Neural crest cell (in vitro differentiated cells): ENCODE data around the gene MBOAT2. TPM values are rescaled to one million over a fixed set of nuclear protein-coding genes. Genes with fewer than 3 reads are reported as not detected.
"Not testable (repeated sequence)": the region's sequence is repeated elsewhere in the genome, so short reads cannot be mapped to it uniquely, and the experiment has no call there.

Source experiments
- DNase-seq: peaks from one replicate; pipeline ENCODE4 v3.0.0; 2021; ENCODE audit warnings: low read depth, mixed read lengths, low spot score
- H3K27ac Mint-ChIP-seq: one replicate; pipeline ENCODE4 v1.8.0; 2021; ENCODE audit warnings: mild to moderate bottlenecking, mixed read lengths; ENCODE audit not compliant: unreplicated experiment
- H3K27me3 Mint-ChIP-seq: 2 replicates; pipeline ENCODE4 v1.8.0; 2021; ENCODE audit warnings: low read depth, mild to moderate bottlenecking, mixed read lengths
- H3K36me3 Mint-ChIP-seq: 2 replicates; pipeline ENCODE4 v1.8.0; 2021; ENCODE audit warnings: low read depth, mild to moderate bottlenecking, mixed read lengths
- H3K4me1 Mint-ChIP-seq: 2 replicates; pipeline ENCODE4 v1.8.0; 2021; ENCODE audit warnings: mixed read lengths
- H3K4me3 Mint-ChIP-seq: one replicate; pipeline ENCODE4 v1.8.0; 2021; ENCODE audit warnings: mild to moderate bottlenecking, mixed read lengths
- H3K9me3 Mint-ChIP-seq: 2 replicates; pipeline ENCODE4 v1.8.0; 2021; ENCODE audit warnings: mixed read lengths
- CTCF ChIP-seq: fragments of 200-600 bp; sonication (generic); conservative IDR thresholded peaks from 2 replicates; pipeline ENCODE4 v1.5.0; 2021; ENCODE audit warnings: antibody characterized with exemption, mild to moderate bottlenecking
- total RNA-seq: library from RNA; stranded (reverse); gene quantifications from 2 replicates; pipeline ENCODE4 v1.2.1, GENCODE V29; 2021

Gene MBOAT2
- total RNA-seq, 1 donor from 2014 or later, result 53.1 TPM

DNA sequence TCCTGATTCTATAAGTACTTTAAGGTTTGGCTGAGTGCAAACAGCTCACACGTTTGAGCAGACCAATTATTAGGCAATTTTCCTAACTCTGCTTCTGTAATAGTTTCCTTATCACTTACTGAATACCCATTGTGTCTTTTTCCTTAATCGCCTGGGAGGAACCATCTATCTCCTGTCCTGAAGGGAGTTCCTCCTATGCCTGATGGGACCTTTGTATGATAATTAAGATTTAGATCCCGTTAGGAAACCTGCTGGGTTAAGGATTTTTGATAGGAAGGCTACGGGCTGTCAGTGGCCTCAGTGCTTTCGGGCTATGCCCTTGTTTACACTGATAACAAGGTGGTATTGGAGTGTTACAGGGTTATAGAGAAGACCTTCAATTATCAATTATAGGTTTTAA is 106.8 kb downstream of the MBOAT2 start:
- H3K36me3 Mint-ChIP-seq, result peaks cover 56% of the 10 kb centered on the region
- H3K9me3 Mint-ChIP-seq, H3K27ac Mint-ChIP-seq, H3K4me3 Mint-ChIP-seq, H3K27me3 Mint-ChIP-seq, H3K4me1 Mint-ChIP-seq, DNase-seq: not testable (repeated sequence)

- H3K27me3 Mint-ChIP-seq, H3K27ac Mint-ChIP-seq, H3K4me1 Mint-ChIP-seq, DNase-seq, H3K9me3 Mint-ChIP-seq, H3K4me3 Mint-ChIP-seq: not testable (repeated sequence)
- peaks cover 42% of the 10 kb centered on the region for H3K36me3 Mint-ChIP-seq
Observed at GRCh38 chr2:8895087-8895912, 108.2 kb downstream of the MBOAT2 start.

- no peaks in the 10 kb centered on the region for H3K27me3 Mint-ChIP-seq
- H3K9me3 Mint-ChIP-seq, result peaks cover 3% of the 10 kb centered on the region
- H3K4me1 Mint-ChIP-seq, result peaks cover 6% of the 10 kb centered on the region
- TF ChIP-seq CTCF, result no peak
- no peak for DNase-seq
- peaks cover 38% of the 10 kb centered on the region for H3K36me3 Mint-ChIP-seq
- H3K4me3 Mint-ChIP-seq, result no peak overlapping the region
- no peak overlapping the region for H3K27ac Mint-ChIP-seq
Observed at GRCh38 chr2:8893978-8894820, 109.3 kb downstream of the MBOAT2 start.

GRCh38 chr2:8893474-8893873 is 110.0 kb downstream of the MBOAT2 start:
- H3K36me3 Mint-ChIP-seq, result peaks cover 38% of the 10 kb centered on the region
- H3K4me3 Mint-ChIP-seq, result no peak overlapping the region
- no peak for DNase-seq
- peaks cover 6% of the 10 kb centered on the region for H3K4me1 Mint-ChIP-seq
- H3K27ac Mint-ChIP-seq, result no peak overlapping the region
- peaks cover 3% of the 10 kb centered on the region for H3K9me3 Mint-ChIP-seq
- no peaks in the 10 kb centered on the region for H3K27me3 Mint-ChIP-seq
- TF ChIP-seq CTCF, result no peak

DNA sequence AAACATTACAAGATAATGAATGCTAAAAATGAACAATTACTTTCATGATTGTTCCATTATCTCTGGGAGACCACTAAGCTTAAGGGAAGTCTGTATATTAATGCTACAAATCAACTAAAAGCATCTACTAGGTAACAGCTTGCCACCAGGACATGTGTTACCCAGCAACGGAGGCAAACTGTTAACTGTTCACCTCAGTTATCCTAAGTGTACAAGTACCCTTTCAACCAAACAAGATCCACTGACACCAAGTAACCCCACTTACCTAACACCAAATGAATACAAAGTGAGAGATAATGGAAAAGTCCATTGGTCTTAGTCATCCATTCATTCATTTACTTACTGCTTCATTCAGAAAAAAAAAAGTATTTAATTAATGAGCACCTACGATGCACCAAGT is 111.4 kb downstream of the MBOAT2 start:
- DNase-seq, result no peak
- Mint-ChIP-seq H3K4me1 (peaks cover 6% of the 10 kb centered on the region), H3K27ac (no peak overlapping the region), H3K36me3 (peaks cover 33% of the 10 kb centered on the region), H3K9me3 (peaks cover 3% of the 10 kb centered on the region), H3K4me3 (no peak overlapping the region), H3K27me3 (no peaks in the 10 kb centered on the region)
- no peak for TF ChIP-seq CTCF

DNA sequence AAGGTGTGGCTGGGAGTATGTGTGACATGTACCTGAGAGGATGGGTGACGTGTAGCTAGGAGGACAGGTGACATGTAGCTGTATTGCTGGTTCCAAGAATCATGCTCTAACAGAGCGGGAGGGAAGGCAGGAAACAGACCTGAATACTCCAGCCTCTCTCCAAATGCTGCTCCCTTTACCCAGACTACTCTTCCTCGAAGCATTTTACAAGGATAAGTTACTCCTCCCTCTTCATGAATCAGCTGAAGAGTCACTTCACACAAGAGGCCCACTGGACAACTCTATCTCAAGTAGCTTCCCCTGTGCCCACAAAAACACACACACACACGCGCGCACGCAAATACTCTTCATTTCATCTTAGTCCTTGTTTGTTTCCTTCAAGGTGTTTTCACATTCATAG is 113.5 kb downstream of the MBOAT2 start:
- no peak overlapping the region for H3K4me3 Mint-ChIP-seq

More for the DNA sequence above, 113.5 kb downstream of the MBOAT2 start:
- Mint-ChIP-seq H3K4me1 (peaks cover 6% of the 10 kb centered on the region), H3K36me3 (peaks cover 16% of the 10 kb centered on the region), H3K9me3 (no peaks in the 10 kb centered on the region), H3K27me3 (no peaks in the 10 kb centered on the region), H3K27ac (no peak overlapping the region)
- no peak for TF ChIP-seq CTCF
- no peak for DNase-seq
